ENCODE results near the gene SERPINF2.
"Not testable (repeated sequence)": the region's sequence is repeated elsewhere in the genome, so short reads cannot be mapped to it uniquely, and the experiment has no call there.

SERPINF2 gene

GRCh38 chr17:1762901-1763898 lies 20.5 kb downstream of the SERPINF2 start:
- no peak for DNase-seq (ENCODE audit: low spot score)

DNA sequence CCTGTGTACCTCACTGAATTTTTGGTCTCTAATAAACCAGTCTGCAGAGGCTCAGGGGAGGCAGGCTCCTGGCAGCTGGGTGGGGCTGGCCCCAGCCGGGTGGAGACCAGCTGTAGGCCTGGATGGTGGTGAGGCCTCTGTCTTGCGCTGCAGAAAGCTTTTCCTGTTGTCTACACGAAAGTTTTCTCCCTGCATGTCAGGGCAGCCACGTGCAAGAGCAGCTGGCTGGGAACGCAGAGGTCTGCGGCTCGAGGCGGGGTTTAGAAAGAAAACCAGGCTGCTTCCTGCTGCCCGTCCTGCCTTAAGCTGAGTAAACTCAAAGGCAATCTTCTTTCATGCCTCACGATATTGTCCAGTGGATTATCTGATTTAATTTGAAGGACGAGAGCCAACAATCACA lies 21.6 kb downstream of the SERPINF2 start:
- peak; percentile 52 for DNase-seq (ENCODE audit: low spot score)

DNA sequence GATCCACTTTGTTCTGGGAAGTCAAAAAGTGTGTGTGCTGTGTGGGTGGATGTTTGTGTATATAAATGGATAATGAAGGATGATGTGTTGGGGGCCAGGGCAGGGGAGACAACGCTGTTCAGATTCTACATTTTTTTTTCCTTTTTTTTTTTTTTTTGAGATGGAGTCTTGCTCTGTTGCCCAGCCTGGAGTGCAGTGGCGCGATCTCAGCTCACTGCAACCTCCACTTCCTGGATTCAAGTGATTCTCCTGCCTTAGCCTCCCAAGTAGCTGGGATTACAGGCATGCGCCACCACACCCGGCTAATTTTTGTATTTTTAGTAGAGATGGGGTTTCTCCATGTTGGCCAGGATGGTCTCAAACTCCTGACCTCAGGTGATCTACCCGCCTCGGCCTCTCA lies 22.0 kb downstream of the SERPINF2 start:
- DNase-seq (ENCODE audit: low spot score): not testable (repeated sequence)

- no peak for DNase-seq (ENCODE audit: low spot score)
Measured at GRCh38 chr17:1765576-1765975, 22.9 kb downstream of the SERPINF2 start.

- no peak for DNase-seq (ENCODE audit: low spot score)
Measured at GRCh38 chr17:1766382-1767135, 23.9 kb downstream of the SERPINF2 start.

DNA sequence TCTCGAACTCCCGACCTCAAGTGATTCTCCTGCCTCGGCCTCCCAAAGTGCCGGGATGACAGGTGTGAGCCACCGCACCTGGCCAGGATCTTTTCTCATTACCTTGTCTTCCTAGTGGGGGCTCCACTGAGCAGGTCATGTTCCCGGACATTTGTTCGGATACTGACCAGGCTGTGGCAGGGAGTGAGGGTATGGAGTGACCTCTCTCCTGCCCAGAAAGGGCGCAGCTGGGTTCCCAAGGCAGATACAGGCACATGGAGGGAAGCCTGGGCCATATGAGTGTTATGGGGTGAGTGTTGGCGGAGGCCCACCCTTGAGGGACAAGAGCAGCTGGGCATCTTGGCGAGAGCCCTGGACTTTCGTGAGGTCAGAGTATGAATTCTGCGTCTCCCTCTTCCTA lies 24.7 kb downstream of the SERPINF2 start:
- no peak for DNase-seq (ENCODE audit: low spot score)

DNA sequence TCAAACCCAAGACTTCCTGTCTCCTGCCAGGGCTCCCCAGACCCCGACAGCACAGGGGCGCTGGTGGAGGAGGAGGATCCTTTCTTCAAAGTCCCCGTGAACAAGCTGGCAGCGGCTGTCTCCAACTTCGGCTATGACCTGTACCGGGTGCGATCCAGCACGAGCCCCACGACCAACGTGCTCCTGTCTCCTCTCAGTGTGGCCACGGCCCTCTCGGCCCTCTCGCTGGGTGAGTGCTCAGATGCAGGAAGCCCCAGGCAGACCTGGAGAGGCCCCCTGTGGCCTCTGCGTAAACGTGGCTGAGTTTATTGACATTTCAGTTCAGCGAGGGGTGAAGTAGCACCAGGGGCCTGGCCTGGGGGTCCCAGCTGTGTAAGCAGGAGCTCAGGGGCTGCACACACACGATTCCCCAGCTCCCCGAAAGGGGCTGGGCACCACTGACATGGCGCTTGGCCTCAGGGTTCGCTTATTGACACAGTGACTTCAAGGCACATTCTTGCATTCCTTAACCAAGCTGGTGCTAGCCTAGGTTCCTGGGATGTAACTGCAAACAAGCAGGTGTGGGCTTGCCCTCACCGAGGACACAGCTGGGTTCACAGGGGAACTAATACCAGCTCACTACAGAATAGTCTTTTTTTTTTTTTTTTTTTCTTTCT lies 27.3 kb downstream of the SERPINF2 start:
- no peak for DNase-seq (ENCODE audit: low spot score)

GRCh38 chr17:1773000-1773695 lies 30.5 kb downstream of the SERPINF2 start:
- not testable (repeated sequence) for DNase-seq (ENCODE audit: low spot score)

DNA sequence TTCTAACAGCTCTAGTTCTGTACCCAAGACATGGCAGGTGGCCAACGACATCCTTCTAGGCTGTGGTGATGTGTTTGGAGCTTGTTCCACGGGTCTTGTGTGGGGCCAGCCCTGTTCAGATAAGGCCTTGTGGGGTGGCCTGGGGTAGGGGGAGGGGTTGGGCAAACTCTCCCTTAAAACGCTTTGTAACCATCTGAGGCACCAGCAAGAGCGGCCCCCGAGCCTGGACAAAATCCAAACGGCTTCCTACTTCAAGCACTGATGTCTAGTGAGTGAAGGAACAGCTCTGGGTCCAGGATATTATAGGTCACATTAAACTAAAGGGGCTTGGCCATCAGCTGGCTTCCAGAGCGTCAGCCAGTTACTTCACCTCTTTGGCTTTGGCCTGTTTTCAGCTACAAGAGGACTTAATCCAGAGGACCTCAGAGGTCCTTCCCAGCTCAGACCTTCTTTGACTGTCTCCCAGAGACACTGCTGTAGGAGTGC lies 31.1 kb downstream of the SERPINF2 start:
- no peak for DNase-seq (ENCODE audit: low spot score)

DNA sequence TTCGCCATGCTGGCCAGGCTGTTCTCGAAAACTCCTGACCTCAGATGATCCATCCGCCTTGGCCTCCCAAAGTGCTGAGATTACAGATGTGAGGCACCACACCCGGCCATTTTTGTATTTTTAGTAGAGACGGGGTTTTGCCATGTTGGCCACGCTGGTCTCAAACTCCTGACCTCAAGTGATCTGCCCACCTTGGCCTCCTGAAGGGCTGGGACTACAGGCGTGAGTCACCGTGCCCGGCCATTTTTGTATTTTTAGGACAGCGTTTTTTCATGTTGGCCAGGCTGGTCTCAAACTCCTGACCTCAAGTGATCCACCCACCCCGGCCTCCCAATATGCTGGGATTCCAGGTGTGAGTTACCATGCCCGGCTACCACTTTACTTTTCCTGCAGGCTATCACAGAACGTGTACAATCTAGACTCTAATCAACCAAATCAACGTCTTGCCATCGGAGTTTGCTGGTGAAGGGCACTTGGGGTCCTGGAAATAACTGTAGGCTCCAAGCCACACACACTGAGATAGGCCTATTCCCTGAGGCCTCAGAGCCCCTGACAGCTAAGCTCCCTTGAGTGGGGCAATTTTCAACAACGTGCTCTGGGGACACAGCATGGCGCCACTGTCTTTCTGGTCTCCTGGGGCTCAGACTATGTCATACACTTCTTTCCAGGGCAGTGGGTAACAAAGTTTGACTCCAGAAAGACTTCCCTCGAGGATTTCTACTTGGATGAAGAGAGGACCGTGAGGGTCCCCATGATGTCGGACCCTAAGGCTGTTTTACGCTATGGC lies 31.9 kb downstream of the SERPINF2 start:
- DNase-seq (ENCODE audit: low spot score): no peak

GRCh38 chr17:1776328-1776727 lies 33.7 kb downstream of the SERPINF2 start:
- DNase-seq (ENCODE audit: low spot score): no peak

DNA sequence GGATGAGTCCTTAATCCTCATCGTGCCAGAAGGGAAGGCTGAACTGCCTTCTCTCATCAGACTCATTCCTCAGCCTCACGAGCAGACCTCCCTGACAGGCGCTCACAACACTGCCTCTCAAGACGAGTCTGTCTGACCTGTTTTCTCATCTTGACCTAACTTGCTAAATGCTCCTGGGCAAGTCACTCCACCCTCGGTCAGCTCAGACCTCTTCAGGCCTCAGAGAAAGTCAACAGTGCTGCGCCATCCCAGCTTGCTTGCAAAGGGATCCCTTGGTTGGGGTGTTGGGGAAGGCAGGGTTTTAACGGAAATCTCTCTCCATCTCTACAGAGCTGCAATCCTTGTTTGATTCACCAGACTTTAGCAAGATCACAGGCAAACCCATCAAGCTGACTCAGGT lies 34.2 kb downstream of the SERPINF2 start:
- DNase-seq (ENCODE audit: low spot score): no peak

- no peak for DNase-seq (ENCODE audit: low spot score)
Measured at GRCh38 chr17:1779571-1780131, 37.0 kb downstream of the SERPINF2 start.

- DNase-seq (ENCODE audit: low spot score): no peak
Measured at GRCh38 chr17:1782171-1782567, 39.5 kb downstream of the SERPINF2 start.

GRCh38 chr17:1783271-1783670 lies 40.6 kb downstream of the SERPINF2 start:
- peak; percentile 33 for DNase-seq (ENCODE audit: low spot score)

GRCh38 chr17:1783834-1784611 lies 41.4 kb downstream of the SERPINF2 start:
- DNase-seq (ENCODE audit: low spot score): peak; percentile 71

- DNase-seq (ENCODE audit: low spot score): peak; percentile 67
Measured at GRCh38 chr17:1785930-1786329, 43.3 kb downstream of the SERPINF2 start.

GRCh38 chr17:1786708-1787107 lies 44.0 kb downstream of the SERPINF2 start:
- DNase-seq (ENCODE audit: low spot score): no peak

- no peak for DNase-seq (ENCODE audit: low spot score)
Measured at GRCh38 chr17:1787301-1787902, 44.7 kb downstream of the SERPINF2 start.

Data from Ammon's horn (tissue), 1 donor.